Gastrocnemius medialis (tissue), 4 donors: ENCODE results near the gene FBN2. TPM values are rescaled to one million over a fixed set of nuclear protein-coding genes. Genes with fewer than 3 reads are reported as not detected.

Source experiments
- ATAC-seq, 2 donors: fragments of 150-250 bp; one replicate each; pipeline ENCODE4 v1.9.1; 2016
- DNase-seq, 2 donors: peaks; one replicate each; pipeline ENCODE4 v3.0.0-alpha.2; 2019
- H3K27ac ChIP-seq, 4 donors: fragments of 200-600 bp; sonication (generic); 1 replicate in 1 of 4; 2 replicates in 3 of 4; pipeline ENCODE4 v1.5.1; 2016 to 2018; ENCODE audit warnings: mild to moderate bottlenecking in 2 of 4, moderate library complexity in 1 of 4
- H3K27me3 ChIP-seq, 3 donors: fragments of 200-600 bp; sonication (generic) in 2 of 3; 1 replicate in 1 of 3; 2 replicates in 2 of 3; pipeline versions ENCODE4 v1.5.1 to v1.6.0; 2016 to 2019; ENCODE audit warnings: mild to moderate bottlenecking in 1 of 3, moderate library complexity in 1 of 3
- H3K36me3 ChIP-seq, 2 donors: fragments of 200-600 bp; sonication (generic) in 1 of 2; one replicate each; pipeline ENCODE4 v1.5.1; 2017 to 2018
- H3K4me1 ChIP-seq, 2 donors: fragments of 200-600 bp; sonication (generic) in 1 of 2; one replicate each; pipeline ENCODE4 v1.5.1; 2016 to 2017; ENCODE audit warnings: mild to moderate bottlenecking in 2 of 2
- H3K4me3 ChIP-seq, 4 donors: fragments of 200-600 bp; sonication (generic) in 3 of 4; 1 replicate in 1 of 4; 2 replicates in 3 of 4; pipeline ENCODE4 v1.5.1; 2016 to 2019; ENCODE audit warnings: mild to moderate bottlenecking in 2 of 4
- H3K9me3 ChIP-seq, 3 donors: fragments of 200-600 bp; sonication (generic) in 2 of 3; 1 replicate in 1 of 3; 2 replicates in 2 of 3; pipeline ENCODE4 v1.5.1; 2016 to 2019
- POLR2A ChIP-seq, 2 donors: fragments of 450-650 bp; IDR thresholded peaks; one replicate each; pipeline ENCODE4 v1.6.1; 2017; ENCODE audit warnings: antibody characterized with exemption in 2 of 2, mild to moderate bottlenecking in 2 of 2, moderate library complexity in 2 of 2
- in situ Hi-C, 4 donors: fragments of 200-750 bp; cut with MboI; loops; one replicate each; pipeline versions ENCODE4 v1.15.0 to v1.8.0; 2017; ENCODE audit warnings: low sequenced_read_pairs in 4 of 4
- intact Hi-C: fragments of 100-400 bp; cut with DNase I; formaldehyde crosslinking; loops from one replicate; pipeline ENCODE4 v1.15.1; 2023; ENCODE audit warnings: low total_unique reads
- total RNA-seq, 4 donors: library from RNA; depleted of rRNA; stranded (reverse); fragments of >200 nt; gene quantifications; one replicate each; pipeline versions ENCODE4 v1.1.0 to v1.2.3, GENCODE V29; 2016
- TF ChIP-seq, protein P1 (sequence below), 5 experiments: fragments of 450-650 bp in 3 of 5; fragments of 200-600 bp in 2 of 5; sonication (generic) in 2 of 5; IDR thresholded peaks in 4 of 5; conservative IDR thresholded peaks in 1 of 5; 1 replicate in 4 of 5; 2 replicates in 1 of 5; pipeline ENCODE4 v1.5.1; 2016 to 2019; ENCODE audit warnings: antibody characterized with exemption in 5 of 5, mild to moderate bottlenecking in 3 of 5, moderate library complexity in 3 of 5

FBN2 gene
- total RNA-seq, 4 donors from 2014 or later = 0.07 to 0.20 TPM; not detected in 2

DNA sequence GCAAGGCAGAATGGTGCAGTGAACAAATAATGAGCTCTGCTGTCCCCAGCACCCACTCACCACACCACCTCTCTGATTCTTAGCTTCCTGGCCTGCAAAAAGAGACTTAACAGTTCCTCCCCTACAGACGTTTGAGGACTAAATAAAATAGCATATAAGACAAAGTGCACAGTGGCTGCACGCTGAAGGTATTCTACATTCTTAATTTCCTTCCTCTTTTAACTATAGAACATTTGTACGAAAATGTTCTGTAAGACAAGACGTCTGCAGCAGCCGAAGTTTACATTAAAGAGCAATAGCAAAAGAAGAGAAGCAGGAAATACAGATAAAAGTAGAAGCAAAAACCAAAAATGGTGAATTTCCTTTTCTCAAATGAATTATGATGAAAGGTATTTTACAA is 15.7 kb downstream of the FBN2 start:
- Histone ChIP-seq H3K27me3 (peaks cover 0 to 3% (median 0%) of the 10 kb centered on the region in 3 donors), H3K4me1 (no peaks in the 10 kb centered on the region), H3K4me3 (no peak overlapping the region), H3K36me3 (no peaks in the 10 kb centered on the region), H3K9me3 (no peaks in the 10 kb centered on the region), H3K27ac (no peak overlapping the region)
- in situ Hi-C loops (loop anchor here in 1 of 4 donors (25.0 kb wide), 1 partner anchor 960 kb away; no protein-coding TSS in a partner anchor), intact Hi-C loops (no loop called here)
- DNase-seq (no peak), ATAC-seq (no peak)
- TF ChIP-seq, protein P1, sequence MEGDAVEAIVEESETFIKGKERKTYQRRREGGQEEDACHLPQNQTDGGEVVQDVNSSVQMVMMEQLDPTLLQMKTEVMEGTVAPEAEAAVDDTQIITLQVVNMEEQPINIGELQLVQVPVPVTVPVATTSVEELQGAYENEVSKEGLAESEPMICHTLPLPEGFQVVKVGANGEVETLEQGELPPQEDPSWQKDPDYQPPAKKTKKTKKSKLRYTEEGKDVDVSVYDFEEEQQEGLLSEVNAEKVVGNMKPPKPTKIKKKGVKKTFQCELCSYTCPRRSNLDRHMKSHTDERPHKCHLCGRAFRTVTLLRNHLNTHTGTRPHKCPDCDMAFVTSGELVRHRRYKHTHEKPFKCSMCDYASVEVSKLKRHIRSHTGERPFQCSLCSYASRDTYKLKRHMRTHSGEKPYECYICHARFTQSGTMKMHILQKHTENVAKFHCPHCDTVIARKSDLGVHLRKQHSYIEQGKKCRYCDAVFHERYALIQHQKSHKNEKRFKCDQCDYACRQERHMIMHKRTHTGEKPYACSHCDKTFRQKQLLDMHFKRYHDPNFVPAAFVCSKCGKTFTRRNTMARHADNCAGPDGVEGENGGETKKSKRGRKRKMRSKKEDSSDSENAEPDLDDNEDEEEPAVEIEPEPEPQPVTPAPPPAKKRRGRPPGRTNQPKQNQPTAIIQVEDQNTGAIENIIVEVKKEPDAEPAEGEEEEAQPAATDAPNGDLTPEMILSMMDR (IDR thresholded peaks at IDR 0.05 in 4 of 5, conservative IDR thresholded peaks at IDR 0.05 in 1 of 5) = no peak
- no peak for TF ChIP-seq POLR2A (IDR thresholded peaks at IDR 0.05)

DNA sequence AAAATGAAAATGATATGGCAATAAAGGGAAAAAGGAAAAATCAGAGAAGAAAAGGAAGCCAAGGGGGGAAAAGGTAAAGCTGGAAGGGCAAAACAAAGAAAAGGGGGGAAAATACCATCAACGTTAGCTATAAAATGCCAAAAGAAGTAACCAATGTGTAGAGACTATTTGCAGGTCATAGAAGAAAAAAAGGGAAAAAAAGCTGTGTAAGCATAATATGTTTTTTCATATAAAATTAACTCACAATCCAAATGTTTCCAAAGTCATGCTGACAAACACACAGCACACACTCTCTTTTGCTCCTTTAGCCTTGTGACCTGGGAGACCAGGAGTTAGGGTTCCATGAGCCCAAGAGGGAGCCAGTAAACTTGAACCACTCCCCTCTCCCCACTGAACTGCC is 18.2 kb downstream of the FBN2 start:
- TF ChIP-seq, protein P1 (IDR thresholded peaks at IDR 0.05 in 4 of 5, conservative IDR thresholded peaks at IDR 0.05 in 1 of 5) = no peak
- TF ChIP-seq POLR2A (IDR thresholded peaks at IDR 0.05) = no peak
- H3K27me3 ChIP-seq = no peaks in the 10 kb centered on the region
- intact Hi-C loops = no loop called here
- no peaks in the 10 kb centered on the region for H3K9me3 ChIP-seq
- H3K27ac ChIP-seq = no peak overlapping the region
- no peaks in the 10 kb centered on the region for H3K4me1 ChIP-seq
- H3K4me3 ChIP-seq = no peak overlapping the region
- no peaks in the 10 kb centered on the region for H3K36me3 ChIP-seq
- ATAC-seq = no peak
- DNase-seq = no peak
- in situ Hi-C loops = loop anchor here in 1 of 4 donors (25.0 kb wide), 1 partner anchor 958 kb away; no protein-coding TSS in a partner anchor

DNA sequence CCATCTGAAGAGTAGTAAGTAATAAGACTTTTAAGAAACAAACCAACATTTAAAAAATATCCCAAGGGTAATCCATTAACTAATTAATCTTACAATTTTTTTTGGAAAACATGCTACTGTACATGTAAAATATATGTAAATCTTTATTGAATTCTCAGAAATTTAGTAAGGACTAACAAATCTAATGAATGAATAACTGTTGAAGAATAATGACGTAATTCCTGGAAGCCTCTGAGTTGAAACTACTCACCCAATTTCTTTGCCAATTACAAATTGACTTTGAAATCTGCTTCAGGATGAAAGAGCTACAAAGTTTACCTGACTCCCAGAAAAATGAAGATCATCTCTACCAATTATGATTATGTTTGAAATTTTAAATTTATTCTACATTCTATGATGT is 21.1 kb downstream of the FBN2 start:
- intact Hi-C loops (no loop called here), in situ Hi-C loops (loop anchor here in 1 of 4 donors (25.0 kb wide), 1 partner anchor 955 kb away; no protein-coding TSS in a partner anchor)
- H3K9me3 ChIP-seq = no peaks in the 10 kb centered on the region
- DNase-seq (no peak), ATAC-seq (no peak)
- no peak overlapping the region for H3K27ac ChIP-seq
- no peaks in the 10 kb centered on the region for H3K27me3 ChIP-seq
- no peaks in the 10 kb centered on the region for H3K4me1 ChIP-seq
- TF ChIP-seq, protein P1 (IDR thresholded peaks at IDR 0.05 in 4 of 5, conservative IDR thresholded peaks at IDR 0.05 in 1 of 5) = no peak
- TF ChIP-seq POLR2A (IDR thresholded peaks at IDR 0.05) = no peak
- no peak overlapping the region for H3K4me3 ChIP-seq
- H3K36me3 ChIP-seq = no peaks in the 10 kb centered on the region

DNA sequence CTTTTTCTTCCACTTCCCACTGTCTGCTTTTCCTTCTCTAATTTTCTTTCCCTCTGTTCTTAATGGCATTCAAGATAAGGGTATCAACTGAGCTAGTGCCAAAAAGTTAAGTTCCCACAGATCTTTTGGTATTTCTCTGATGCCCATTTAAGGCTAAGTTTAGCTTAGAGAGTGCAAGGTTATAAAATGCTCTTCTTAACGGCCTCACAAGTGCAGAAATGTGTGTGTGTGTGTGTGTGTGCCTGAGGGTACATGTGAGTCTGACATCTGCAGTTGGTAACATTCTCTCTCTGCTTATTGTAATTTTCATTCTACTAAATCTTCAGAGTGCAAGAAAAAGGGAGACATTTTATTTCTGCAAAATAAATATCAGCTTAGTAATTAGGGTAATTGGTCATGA is 24.2 kb downstream of the FBN2 start:
- intact Hi-C loops (no loop called here), in situ Hi-C loops (loop anchor here in 1 of 4 donors (25.0 kb wide), 1 partner anchor 952 kb away; no protein-coding TSS in a partner anchor)
- Histone ChIP-seq H3K36me3 (no peaks in the 10 kb centered on the region), H3K4me1 (no peaks in the 10 kb centered on the region), H3K27ac (no peak overlapping the region), H3K9me3 (no peaks in the 10 kb centered on the region), H3K4me3 (no peak overlapping the region), H3K27me3 (no peaks in the 10 kb centered on the region)
- ATAC-seq = no peak
- TF ChIP-seq POLR2A (IDR thresholded peaks at IDR 0.05) = no peak
- TF ChIP-seq, protein P1 (IDR thresholded peaks at IDR 0.05 in 4 of 5, conservative IDR thresholded peaks at IDR 0.05 in 1 of 5) = no peak
- DNase-seq = no peak

DNA sequence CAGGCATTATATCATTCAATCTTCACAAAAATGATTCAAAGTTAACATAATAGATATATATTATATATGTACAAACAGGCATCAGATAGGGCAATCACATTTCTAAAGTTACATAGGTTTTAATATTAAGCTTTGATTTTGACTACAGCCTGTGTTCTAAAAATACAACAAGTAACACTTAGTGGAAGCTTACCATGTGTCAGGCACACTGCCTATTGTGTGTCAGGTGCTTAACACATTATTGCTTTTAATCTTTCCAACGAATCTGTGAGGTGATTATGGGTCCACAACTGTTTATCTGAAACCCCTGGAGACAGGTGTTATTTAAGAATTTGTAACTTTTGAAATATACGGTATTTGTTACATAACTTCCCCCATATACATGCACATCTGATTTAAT is 25.2 kb downstream of the FBN2 start:
- in situ Hi-C loops (loop anchor here in 1 of 4 donors (25.0 kb wide), 1 partner anchor 951 kb away; no protein-coding TSS in a partner anchor), intact Hi-C loops (no loop called here)
- Histone ChIP-seq H3K27ac (no peak overlapping the region), H3K36me3 (no peaks in the 10 kb centered on the region), H3K4me1 (no peaks in the 10 kb centered on the region), H3K9me3 (no peaks in the 10 kb centered on the region), H3K4me3 (no peak overlapping the region), H3K27me3 (no peaks in the 10 kb centered on the region)
- ATAC-seq (no peak), DNase-seq (no peak)
- TF ChIP-seq, protein P1 (IDR thresholded peaks at IDR 0.05 in 4 of 5, conservative IDR thresholded peaks at IDR 0.05 in 1 of 5) = no peak
- TF ChIP-seq POLR2A (IDR thresholded peaks at IDR 0.05) = no peak
